ENCODE data around the gene PARP15.

DNA sequence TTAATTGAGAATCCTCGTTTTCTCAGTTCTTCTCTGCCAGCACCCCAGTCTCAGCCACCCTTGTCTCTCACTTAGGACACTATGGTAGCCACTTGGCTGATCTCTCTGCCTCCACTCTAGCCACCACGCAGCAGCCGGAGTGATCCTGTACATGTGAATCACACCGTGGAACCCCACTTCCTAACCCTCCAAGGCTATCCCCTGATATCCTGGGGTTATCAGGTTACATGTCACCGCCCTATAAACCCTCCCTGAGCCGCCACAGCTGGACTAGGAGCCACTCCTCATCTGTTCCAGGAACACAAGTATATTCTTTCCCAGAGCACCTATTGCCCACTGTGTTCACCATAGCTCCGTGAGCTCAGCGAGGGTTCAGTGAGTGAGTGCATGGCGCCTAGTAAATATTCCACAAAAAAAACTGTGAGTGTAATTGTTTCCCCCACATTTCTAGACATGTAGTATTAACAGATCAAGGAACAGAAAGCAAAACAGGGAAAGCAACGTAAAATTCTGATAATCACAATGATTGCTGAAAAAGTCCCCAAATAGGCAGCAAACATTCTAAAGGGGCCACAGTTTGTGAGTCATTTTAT lies 102.5 kb downstream of the PARP15 start:
- TF ChIP-seq POLR2A (IDR thresholded peaks at IDR 0.05; ENCODE audit: low read length) (no peak), GATA1 (IDR thresholded peaks at IDR 0.05; ENCODE audit: low read depth, low read length) (no peak)

Measured in erythroblast (primary cell).